Stimulated activated CD4-positive, alpha-beta T cell treated with anti-CD3 and anti-CD28 coated beads, Interleukin-2, amount 100 ng/mL, for 24 hours (primary cell): ENCODE measurements around the gene EPG5.
A peak's percentile ranks its signal among the peaks of the same experiment; 100 is the strongest.
"Not testable (repeated sequence)": the region's sequence is repeated elsewhere in the genome, so short reads cannot be mapped to it uniquely, and the experiment has no call there.

Source experiments
- DNase-seq, 2 donors: peaks; one replicate each; pipeline ENCODE4 v3.0.0-alpha.2; 2020

EPG5 gene

DNA sequence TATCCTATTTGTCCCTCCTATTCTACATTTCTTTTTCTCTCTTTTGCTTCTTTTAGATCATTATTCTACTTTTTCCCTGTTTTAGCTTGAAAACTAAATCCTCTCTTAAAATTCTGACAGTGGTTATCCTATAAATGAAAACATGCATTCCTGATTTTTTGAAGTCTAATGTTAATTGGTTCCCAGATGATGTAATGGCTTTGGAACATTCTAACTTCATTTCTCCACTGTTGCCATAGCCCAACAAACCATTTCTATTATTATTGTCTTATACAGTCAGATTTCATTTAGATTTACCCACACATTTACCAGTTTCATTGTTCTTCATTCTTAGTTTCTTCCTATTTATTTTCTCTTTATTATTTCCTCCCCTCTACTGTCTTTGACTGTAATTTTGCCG, 105.2 kb downstream of the EPG5 start:
- no peak for DNase-seq

DNA sequence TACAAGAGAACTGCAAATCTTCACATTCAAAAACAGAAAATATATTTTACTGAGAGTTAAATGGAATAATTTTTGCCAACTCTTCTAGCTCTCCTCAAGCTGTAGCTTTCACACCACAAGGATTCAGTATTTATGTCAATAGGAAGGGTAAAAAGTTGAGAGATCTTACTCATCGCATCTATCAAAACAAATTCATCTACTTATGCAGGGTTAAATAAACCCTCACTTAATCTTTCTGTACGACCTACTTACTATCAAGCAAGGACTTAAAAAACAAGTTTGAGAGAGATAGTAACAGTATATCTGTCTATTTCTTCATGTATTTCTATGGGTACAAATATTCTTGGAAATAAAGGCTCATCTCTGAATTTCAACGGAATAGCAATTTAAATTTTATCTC, 106.2 kb downstream of the EPG5 start:
- DNase-seq: no peak

DNA sequence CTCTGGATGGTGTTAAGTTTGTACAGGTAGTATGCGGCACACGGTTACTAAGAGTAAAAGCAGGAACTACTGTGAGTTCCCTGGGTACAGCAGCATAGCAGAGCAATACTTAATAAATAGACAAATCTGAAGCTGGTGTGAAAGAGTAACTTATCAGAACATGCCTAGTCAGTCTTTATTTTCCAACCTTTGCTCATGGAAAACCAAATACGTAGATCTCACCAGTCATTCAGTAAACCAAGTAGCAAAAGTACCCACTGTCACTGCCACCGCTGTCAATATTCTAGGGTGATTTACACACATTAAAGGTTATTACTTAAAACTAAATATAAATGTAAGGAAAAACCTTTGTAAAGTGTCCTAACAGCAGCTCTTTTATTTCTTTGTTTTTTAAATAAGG, 106.6 kb downstream of the EPG5 start:
- DNase-seq: no peak

DNA sequence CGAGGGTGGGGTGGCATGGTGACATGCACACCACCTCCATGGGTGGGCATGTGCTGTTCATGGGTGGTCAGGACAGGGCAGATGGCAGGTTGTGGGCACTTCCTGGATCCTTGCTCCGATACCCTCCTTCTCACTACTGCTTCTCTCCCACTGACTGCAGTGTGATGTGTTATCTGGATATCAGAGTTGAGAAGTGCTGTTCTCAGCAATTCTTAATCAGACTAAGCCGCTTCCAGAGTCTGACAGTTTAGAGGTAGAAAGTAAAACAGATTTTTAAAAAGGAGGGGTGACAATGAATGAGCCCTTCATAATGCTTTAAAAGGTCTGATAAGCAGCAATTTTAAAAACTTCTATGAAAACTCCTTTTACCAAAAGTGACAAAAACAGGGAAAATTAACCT, 107.8 kb downstream of the EPG5 start:
- DNase-seq: no peak

DNA sequence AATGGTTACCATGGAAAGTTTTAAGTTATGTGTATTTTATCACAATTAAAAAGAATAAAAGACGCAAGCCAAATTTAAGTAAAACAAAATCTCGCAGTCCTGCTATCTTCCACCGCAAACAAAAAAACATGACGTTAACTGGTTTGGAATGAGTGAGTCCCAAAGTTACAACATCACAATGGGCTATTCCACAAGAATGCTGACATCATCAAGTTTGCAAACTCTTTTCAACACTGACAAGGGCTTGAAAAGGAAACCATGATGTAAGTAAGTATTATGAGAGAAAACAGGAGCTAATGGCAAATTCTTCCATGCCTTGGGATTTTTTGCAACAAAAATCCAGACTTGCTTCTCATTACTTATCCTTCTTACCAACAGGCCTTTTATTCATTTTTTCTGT, 110.6 kb downstream of the EPG5 start:
- no peak for DNase-seq

DNA sequence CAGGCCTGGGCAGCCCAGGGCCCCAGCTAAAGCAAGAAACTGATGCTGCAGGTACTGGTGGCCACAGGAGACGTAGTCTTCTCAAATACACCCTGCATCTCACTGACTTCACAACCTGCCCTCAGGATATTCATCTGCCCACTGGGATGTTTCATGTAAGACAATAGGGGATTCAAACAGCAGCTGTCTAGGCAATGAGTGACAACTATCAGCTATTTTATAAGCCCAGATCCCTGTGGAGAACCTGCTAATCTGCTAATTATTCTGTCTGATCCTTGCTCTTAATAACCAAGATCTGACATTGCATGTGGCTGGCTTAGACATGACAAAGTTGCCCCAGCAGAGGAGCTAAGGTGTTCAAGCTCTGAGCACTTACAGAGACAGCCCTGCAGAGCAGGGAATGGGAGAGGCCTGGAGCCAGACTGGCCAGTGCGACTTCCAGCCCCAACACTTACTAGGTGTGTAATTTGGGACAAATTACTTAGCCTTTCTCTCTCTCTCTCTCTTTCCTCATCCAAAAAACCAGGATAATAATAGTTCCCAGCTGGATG, 113.0 kb downstream of the EPG5 start:
- no peak for DNase-seq

DNA sequence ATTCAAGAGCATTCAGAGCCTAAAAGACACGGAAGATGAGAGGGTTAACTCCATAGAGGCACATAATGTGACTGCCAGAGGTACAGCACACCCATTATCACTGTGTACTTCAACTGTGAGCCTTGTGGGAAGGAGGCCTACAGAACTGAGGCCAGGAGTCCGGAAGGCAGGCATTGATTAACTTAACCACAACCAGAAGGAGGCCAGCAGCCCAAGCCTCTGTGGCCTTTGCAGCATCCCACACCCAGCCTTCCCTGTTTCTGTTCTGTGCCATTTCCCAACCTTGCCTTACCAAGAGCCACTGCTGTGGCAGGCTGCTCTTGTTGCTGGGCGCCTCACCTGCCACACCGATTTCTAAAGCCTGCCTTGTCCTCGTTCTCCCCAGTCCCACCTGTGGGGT, 114.5 kb downstream of the EPG5 start:
- no peak for DNase-seq

DNA sequence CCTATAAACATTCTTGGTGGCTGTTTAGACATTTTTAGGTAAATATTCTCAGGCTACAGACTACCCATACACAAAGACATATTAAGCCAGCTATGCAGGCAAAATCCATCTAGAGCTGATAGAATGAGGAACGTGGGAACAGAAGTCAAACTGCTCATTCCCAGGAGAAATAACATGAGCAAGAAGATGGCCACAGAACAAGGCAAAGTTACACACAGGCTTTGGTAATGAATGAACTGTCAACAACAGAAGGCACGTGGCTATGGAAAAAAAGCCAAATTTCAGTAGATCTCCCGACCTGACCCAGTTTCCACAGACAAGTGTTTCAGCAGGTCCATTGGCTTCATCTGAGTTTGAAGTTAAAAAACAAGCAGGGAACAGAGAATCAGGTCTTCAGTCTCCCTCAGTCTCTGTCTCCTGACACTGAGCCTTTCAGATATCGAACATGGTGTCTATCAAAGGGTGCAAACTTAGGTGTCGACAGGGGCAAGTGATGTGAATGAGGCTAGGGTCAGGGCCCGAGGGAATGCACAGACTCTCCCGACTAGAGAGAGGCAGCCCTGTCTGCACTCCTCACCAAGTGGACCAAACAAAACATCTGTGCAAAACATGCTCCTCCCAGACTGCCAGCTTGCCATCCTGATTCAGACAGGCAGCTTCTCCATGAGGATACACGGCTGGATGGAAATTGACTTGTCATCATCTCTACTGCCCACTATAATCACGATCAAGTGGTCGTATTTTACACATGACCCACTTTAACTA, 115.8 kb downstream of the EPG5 start:
- no peak for DNase-seq

DNA sequence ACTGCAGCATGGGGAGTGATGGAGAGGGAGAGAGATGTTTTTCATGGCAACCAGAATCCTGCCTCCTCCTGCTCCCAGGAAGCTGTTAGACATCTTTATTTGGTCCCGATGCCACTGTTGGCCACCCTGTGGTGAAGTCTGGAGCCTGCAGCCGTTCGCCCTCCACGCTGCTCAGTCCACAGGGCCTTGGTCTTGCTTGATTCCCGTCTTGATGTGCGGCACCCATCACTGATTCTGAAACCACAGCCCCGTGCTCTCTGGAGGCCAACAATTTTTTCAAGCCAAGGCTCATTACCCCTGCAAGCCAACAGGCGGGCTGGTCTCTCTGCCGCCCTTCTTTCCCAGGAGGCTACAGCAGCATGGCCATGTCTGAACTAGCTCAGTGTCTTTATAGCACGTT, 117.1 kb downstream of the EPG5 start:
- no peak for DNase-seq

DNA sequence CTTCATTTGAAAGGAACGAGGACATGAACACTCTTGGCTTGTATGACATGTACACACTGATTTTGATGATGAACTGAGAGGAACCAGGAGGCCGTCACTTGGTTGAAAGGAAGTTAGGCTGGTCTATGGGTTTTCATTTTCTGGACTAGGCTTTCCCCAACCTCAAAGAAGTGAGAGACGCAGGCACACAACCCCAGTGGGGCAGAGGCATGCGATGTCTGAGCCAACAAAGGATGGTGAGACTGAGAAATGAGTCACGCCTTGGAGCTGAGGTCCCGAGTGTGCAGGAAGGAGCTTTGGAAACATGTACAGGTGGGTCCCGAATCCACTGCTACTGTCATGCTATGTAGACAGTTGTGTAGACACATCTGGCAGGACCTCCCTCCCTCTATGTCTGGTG, 117.6 kb downstream of the EPG5 start:
- DNase-seq: no peak

DNA sequence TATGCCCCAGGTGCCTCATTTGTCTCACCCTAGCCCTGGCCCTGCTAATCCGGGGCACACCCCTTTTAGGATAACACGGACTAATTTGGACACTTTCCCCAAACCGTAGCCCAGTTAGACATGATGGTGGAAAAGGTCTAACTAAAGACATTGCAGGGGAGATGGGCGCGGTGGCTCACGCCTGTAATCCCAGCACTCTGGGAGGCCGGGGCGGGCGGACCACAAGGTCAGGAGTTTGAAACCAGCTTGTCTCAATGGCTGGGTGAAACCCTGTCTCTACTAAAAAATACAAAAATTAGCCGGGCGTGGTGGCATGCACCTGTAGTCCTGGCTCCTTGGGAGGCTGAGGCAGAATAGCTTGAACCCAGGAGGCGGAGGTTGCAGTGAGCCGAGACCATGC, 118.5 kb downstream of the EPG5 start:
- not testable (repeated sequence) for DNase-seq

DNA sequence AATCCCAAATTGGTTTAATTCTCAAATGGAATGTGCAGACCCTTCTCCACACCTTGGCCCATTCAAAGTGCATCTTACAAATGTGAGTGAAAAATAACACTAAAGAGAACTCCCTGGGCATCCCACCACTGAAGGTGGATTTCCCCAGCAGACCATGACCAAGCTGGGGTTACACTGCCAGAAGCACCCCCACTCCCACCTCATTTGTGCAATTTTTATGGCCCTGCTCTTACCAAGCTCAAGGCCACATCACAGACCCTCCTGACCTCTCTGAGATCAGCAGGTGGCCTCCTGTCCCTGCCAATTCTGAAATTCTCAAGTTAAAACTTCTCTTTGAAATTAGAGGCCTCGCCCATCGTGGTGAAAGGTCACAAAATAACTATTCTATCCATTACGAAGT, 120.0 kb downstream of the EPG5 start:
- no peak for DNase-seq

DNA sequence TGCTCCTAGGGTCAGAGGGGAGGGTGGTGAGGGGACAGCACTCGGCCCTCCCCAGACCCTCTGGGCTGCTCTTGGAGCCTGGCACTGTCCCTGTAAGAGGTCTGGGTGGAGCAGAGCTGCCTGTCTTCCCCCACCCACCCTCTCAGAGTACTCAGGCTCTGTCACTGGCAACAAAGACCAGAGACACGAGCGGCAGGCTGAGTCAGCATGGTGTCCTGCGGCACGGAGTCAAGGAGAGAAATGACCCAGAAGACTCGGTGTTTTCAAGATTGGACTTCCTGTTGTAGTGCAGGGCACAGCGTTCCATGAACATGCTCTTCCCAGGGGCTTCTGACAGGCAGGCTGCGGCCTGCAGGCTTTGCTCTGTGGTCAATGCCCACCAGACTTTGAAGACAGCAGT, 121.7 kb downstream of the EPG5 start:
- no peak for DNase-seq

DNA sequence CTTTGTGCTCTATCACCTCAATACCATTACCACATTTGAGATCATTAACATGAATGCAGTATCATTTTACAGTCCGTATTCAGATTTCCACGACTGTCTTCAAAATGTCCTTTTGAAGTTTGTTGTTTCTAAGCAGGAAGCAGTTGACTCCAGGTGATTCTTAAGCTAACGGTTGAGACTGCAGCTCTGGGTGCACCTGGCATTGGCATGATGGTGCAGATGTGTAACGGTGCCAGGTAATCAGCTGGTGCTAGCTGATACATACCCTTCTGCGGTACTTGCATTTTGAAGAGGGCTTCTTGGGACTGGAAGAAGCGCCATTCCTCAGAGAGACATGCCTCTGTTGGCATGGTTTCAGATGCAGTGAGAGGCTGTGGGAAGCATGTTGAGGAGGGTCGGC, 122.2 kb downstream of the EPG5 start:
- DNase-seq: no peak

DNA sequence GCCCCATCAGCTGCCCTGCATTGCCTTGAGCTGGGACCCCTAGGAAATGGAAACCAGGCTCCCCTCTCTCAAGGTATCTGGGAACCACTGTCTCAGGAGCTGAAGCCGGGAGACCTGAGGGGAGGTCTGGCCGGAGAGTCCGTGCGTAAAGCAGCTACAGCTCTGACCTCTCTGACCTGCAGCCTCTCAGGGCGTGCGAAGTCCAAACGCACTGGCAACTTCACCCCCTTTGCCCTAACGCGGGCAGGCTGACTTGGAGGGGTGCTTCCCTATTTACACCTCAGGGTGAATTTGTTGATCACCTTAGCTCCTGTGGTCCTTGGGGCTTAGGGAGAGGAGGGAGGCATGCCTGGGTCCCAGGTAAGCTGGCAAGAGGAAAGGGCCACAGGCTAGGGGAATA, 124.1 kb downstream of the EPG5 start:
- no peak for DNase-seq

DNA sequence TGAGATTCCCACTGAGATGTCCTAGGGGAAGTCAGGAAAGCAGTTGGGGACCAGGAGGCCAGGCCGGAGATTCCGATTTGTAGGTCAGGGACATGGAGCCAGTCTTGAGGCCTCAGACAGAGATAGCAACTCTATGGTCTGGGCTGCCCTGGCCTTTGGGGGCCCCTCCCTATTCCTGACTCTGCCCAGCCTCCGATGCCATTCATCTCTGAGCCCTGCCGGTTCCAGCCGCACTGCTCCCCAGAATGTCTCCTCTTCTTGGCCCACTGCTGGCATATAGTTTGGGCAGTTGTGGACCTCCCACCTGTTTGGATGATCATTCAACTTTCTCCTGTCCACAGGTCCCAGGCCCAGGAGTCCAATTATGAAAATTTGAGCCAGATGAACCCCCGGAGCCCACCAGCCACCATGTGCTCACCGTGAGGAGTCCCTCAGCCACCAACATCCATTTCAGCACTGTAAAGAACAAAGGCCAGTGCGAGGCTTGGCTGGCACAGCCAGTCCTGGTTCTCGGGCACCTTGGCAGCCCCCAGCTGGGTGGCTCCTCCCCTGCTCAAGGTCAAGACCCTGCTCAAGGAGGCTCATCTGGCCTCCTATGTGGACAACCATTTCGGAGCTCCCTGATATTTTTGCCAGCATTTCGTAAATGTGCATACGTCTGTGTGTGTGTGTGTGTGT, 125.2 kb downstream of the EPG5 start:
- no peak for DNase-seq

DNA sequence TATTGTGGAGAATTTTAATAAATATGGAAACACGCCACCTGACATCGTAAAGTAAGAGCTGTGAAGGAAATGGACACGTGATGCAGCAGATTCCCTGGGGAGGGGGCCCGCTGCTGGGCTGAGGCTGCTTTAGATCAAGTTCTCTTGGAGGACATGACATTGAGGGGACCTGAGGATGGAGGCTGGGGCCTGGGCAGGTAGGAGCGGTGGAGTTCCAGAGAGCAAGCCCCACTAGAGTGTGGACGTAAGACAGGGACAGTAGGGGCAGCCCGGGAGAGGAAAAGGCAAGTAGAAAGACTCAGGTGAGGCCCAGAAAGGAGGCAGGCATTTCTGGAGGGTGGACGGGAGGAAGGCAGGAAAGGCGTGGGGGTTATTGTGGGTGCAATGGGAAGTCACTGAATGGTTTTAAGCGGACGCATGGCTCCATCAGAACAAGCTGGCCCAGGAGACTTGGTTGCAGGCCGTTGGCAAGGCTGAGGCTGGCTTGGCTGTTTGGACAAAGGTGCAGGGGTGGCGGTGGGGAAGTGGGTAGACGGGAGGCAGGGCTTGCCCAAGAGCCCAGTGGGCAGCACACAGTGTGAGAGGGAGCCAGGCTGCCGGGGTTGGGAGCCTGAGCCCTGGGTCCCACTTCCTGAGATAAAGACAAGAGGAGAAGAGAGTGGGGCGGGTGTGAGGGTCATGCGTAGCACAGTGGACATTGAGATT, 125.9 kb downstream of the EPG5 start:
- DNase-seq: no peak

DNA sequence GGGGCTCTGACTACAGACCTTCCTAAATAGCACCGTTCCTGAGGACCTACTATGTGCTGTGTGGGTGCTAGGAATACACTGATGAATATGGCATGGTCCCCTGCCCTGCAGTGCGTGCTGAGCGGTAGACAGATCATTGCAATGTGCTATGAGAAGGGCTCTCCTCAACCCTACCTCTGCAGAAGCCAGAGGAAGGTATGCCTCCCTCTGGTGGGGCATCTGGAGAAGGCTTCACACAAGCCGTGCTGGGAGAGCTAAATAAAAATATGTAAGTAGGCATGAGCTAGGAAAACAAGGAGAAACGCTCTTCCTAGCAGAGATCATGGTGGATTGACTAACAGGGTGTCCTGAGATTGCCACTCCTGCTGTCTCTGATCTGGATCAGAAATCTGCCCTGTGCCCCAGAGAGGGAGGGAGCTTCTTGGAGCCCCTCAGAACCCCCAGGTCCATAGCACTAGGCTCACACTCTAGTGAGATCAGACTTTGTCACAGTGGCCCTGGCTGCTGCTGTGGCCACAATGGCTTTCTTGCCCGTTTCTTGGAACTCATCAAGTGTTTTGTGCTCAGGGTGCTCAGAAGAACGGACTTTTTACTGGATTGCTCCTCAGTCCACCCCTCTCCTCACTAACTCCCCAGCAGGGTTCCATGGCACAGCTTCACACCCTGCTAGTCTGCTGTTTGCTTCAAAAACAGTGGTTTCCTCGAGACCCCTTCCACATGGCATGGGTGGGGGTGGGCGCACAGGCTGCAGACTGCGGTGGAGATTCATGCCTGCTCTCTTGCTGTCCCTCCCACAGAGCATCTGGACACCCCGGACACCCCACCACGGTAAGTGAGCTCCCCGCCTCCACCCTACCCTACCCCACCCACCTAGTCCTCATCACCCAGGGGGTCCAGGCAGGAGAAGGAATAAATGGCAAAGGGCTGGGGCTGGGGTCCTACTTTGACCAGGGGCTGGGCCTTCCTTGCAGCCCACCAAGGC, 127.4 kb downstream of the EPG5 start:
- DNase-seq: no peak

DNA sequence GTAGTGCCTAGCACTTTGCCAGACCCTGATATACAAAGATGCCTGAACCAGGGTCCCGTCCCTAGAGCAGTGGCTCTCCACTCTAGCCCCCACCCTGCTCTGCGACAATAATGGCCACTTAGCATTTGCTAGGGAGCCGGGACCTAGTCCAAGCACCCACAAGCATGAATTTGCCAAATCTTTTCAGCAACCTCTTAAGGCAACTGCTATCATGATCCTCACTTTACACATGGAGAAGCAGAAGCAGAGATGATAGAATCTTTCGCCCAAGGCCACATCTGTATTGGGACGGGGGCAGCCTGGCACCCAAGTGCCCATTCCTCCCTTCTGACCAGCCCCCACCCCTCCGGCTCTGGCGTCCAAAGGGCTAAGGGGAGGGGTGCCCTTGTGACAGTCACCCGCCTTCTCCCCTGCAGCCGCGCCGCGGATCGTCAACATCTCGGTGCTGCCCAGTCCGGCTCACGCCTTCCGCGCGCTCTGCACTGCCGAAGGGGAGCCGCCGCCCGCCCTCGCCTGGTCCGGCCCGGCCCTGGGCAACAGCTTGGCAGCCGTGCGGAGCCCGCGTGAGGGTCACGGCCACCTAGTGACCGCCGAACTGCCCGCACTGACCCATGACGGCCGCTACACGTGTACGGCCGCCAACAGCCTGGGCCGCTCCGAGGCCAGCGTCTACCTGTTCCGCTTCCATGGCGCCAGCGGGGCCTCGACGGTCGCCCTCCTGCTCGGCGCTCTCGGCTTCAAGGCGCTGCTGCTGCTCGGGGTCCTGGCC, 128.6 kb downstream of the EPG5 start:
- no peak for DNase-seq

DNA sequence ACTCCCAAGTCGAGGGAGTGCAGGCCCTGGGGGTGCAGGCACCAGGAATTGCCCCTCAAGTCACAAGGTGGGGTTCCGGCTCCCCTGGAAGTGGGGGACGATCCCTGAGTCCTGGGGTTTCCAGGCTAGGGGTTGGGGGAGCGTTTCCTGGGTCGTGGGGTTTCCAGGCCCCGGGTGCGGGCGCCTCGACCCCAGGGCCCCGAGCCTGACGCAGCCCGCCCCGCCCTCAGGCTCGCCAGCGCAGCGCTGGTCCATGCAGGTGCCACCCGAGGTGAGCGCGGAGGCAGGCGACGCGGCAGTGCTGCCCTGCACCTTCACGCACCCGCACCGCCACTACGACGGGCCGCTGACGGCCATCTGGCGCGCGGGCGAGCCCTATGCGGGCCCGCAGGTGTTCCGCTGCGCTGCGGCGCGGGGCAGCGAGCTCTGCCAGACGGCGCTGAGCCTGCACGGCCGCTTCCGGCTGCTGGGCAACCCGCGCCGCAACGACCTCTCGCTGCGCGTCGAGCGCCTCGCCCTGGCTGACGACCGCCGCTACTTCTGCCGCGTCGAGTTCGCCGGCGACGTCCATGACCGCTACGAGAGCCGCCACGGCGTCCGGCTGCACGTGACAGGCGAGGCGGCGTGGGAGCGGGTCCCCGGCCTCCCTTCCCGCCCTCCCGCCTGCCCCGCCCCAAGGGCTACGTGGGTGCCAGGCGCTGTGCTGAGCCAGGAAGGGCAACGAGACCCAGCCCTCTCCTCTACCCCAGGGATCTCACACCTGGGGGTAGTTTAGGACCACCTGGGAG, 129.7 kb downstream of the EPG5 start:
- DNase-seq: peak; percentile 30 to 67
